Stimulated activated CD8-positive, alpha-beta memory T cell treated with anti-CD3 and anti-CD28 coated beads, Interleukin-12 subunit alpha, Interleukin-12 subunit beta, amount 100 ng/mL, for 4 hours (primary cell): ENCODE data around the gene NUP153.
A peak's percentile ranks its signal among the peaks of the same experiment; 100 is the strongest.
"Not testable (repeated sequence)": the region's sequence is repeated elsewhere in the genome, so short reads cannot be mapped to it uniquely, and the experiment has no call there.

Experiments
- DNase-seq: peaks from one replicate; pipeline ENCODE4 v3.0.0-alpha.2; 2020; ENCODE audit warnings: low read depth

Gene NUP153

DNA sequence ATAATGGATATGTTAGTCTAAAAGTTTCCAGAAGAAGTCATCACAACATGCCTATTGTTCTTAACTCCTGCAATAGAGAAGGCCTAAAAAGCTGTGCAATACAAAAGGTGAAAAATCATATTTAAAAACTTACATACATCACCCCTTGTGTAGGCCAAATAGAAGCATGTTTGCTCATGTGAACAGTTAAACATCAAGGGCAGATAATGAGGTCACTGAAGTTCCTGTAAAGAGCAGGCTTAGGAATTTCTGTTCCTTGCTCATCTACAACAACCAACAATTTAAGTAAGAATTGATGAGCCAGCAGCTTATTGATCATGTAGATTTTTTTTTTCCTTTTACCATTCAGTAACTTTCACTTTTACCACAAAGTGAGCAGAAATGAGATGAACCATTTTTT lies 7.5 kb upstream of the NUP153 start:
- DNase-seq: no peak

DNA sequence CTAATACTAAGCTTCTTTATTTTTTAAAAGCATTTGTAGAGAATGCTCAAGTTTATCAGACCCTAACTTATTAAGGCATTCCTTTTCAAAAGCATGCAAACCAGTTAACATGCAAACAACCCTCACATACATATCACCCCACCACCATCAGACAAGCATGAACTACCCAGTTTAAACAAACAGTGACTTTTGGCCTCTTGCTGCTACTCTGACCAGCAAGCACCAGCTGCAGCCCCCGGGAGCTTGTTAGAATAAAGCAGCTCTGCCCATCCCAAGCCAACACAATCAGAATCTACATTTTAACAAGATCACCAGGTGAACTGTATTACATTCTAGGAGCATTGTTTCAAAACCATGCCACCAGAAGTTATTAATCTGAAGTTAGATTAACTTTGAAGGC lies 5.9 kb upstream of the NUP153 start:
- DNase-seq: no peak

DNA sequence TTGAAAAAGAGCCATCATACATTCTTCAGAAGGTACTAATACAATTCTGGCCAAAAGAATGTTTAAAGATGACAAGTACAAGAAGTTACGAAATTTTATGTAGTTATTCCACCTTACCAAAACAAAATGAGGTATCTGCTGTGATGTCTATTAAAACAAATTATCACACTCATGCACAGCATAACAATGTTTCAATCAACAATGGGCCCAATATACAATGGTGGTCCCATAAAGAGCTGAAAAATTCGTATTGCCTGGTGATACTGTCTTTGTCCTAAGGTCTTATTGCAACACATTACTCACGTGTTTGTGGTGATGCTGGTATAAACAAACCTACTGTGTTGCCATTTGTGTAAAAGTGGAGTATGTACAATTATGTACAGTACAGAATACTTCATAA lies 3.6 kb upstream of the NUP153 start:
- DNase-seq: no peak

DNA sequence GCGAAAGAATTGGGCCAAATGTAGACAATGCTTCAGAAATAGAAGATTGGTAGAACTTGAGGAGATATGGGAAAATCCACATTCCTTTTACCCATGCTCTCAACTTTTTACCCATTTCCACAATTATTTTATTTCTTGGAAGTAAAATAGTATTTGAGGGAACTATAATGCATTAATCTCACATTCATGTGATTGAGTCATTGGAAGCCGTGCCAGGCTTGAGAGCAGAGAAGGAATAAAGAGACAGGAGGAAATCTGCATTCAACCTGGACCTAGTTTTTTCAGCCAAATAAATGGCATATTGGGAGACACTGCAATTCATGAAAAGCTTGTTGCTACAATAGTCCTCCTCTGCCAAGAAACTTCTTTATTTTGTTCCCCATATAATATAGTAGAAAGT lies 2.8 kb upstream of the NUP153 start:
- no peak for DNase-seq

DNA sequence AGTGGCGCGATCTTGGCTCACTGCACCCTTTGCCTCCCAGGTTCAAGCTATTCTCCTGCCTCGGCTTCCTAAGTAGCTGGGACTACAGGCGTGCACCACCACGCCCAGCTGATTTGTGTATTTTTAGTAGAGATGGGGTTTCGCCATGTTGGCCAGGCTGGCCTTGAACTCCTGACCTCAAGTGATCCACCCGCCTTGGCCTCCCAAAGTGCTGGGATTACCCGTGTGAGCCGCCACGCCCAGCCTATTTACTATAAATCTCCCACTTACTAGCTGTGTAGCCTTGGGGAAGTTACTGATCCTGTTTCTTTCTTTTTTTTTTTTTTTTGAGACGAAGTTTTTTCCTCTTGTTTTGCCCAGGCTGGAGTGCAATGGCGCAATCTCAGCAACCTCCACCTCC lies 1.3 kb upstream of the NUP153 start:
- not testable (repeated sequence) for DNase-seq

DNA sequence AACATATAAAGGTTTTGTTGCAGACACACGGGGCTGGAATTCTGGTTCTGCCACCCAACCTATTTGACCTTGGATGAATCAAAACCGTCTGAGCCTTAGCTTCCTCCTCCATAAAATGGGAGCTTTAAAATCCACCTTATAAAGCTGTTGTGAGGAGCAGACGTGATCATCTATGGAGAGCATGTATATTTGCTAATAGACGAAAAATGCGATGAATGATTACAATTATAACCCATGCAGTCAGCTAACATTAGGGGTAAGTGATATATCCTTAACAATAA lies 586 bp upstream of the NUP153 start:
- DNase-seq: no peak

DNA sequence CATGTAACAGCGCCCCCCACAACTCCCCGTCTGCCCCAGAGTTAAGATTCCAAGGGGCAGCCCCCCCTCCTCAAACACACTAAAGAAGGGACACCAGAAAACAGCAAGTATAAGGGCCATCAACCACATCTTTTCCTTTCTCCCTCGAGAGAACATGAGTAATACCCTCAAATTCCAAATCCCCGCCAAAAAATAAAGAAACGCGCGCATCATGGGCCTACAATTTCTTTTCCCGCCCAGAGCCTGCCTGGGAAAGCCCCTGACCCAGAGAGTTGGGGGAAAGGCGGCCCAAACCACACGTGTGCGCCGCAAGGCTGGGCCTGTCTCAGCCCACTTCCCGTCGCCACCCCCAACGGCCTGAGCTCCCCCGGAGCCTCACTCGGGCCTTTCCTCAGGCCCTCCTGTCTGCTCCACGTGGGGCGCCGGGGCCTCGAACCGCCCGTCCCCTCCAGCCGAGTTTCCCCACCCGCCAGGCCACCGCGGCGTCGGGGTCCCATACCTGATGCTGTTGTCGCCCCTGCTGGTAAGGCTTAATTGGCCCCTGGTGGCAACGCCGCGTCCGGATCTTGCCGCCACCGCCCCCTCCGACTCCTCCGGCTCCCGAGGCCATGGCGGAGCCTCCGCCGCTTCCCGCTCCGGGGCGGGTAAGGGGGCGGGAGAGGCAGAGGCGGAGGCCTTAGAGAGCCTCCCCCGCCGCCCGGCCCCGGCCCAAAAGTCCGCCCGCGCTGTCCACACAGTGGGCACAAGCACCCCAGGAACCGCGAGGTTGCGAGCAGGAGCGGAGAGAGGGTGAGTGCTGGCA lies 746 bp downstream of the NUP153 start:
- peak; percentile 79 for DNase-seq

DNA sequence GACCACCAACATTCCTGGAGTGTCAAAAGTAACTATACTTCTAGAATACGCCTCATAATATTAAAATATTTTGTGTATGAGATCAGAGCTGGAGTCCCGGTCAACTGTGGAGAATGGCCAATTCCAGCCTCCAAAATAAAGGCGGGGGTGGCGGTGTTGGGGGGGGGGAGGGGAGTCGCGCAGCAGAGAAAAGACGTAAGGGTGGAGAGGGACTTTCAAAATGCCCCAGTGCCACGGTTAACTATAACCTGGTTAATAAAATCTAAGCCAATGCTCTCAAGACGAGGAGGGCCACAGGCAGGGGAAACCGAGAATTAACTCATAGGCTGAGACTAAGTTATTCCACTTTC lies 1.3 kb downstream of the NUP153 start:
- no peak for DNase-seq

DNA sequence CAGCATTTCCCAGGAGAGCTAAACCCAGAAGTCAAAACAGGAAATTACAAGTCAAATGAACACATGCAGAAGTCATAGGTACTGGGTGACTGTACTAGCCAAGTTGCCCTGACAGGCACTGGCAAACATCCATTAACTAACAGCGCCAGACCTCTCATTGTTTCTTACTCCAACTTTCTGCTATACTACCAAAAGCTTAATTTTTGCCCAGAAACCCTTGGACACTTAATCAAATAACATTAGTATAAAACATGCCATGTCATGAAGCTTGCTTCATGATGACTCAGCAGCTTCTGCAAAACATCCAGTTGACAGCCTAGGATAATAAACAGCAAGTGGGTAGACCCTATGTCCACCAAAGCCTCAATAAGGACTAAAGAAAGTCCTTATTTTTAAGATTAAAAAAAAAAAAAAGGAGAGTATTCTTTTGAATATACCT lies 3.5 kb downstream of the NUP153 start:
- DNase-seq: no peak

DNA sequence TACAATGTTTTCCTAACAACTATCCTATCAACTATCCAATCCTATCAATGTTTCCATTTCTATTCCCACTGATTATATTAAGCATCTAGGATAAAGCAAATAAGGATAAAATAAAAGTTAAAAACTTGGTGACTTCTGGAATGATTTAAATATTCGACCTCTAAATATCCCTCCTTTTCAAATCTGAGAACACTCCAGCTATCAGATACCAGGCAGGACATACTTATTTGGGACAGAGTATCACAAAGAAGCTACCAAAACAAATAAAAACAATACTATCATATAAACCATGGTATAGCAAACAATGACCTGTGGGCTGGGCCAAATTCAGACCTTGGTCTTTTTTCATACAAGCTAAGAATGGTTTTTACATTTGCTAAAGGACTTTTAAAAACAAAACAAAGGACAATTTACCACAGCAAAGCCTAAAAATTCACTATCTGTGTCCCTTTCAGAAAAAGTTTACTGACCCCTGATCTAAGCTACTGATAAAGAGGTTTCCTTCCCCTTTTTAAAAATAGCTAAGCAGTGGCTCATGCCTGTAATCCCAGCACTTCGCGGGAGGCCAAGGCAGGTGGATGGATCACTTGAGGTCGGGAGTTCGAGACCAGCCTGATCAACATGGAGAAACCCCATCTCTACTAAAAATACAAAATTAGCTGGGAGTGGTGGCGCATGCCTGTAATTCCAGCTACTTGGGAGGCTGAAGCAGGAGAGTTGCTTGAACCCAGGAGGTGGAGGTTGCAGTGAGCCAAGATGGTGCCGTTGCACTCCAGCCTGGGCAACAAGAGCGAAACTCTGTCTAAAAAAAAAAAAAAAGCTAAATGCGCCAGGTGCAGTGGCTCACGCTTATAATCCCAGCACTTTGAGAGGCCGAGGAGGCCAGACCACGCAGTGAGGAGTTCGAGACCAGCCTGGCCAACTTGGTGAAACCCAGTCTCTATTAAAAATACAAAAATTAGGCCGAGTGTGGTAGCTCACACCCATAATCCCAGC lies 6.0 kb downstream of the NUP153 start:
- no peak for DNase-seq

DNA sequence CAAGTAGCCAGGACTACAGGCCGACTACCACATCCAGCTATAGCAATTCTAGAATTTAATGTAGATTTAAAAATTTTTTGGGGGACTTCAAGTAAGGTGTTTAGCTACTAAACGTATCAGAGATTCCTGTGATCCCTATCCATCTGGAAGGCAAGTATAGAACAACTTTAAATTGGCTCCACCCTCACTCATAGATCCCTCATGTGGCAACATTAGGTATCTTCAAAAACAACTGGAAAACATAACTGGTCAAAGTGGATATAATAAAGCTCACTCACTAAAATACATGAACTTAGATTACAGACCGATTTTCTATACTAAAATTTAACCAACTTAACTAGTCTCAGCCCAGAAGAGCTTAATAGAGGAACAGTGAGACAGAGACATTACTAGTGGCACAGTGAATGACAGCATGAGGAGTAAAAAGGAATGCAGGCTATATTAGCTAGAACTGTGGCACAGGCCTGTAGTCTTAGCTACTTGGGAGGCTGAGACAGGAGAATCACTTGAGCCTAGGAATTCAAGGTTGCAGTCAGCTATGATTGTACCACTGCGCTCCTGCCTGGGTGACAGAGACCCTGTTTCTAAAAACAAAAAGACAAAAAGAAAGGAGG lies 14.7 kb downstream of the NUP153 start:
- no peak for DNase-seq

DNA sequence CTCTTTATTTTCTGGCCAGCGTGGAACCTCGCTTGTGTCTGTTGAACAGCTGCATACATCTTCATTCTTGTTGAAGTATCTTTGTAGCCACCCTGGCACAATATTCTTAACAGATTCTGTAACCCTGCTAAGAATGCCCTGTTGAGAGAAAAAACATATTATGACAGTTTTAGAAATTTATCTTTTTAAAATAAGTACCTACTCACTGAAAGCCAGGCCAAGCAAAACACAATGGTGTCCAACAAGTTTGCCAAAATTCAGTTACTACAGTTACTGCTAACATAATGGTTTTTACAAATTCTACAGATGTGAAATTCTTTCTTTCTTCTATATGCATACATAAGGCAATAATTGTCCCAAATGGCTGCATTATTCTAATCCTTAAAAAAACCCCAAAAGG lies 18.2 kb downstream of the NUP153 start:
- no peak for DNase-seq

DNA sequence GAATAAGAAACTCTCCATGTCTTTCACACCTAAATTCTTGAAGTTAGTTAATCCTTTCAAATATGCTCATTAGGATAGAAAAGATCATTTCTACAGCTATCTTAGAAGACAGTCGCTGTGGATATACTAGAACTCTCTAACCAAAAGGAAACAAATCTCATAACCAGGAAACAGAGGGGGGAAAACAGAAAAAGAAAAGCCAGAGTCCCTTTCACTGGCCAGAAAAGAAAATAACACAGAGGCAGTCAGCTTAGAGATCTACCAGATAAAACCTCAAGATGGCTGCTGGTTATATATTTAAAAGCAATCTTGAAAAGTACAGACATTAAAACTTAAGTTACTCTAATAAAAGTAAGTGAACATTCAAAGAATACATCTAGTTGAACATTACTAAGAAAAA lies 19.6 kb downstream of the NUP153 start:
- no peak for DNase-seq

DNA sequence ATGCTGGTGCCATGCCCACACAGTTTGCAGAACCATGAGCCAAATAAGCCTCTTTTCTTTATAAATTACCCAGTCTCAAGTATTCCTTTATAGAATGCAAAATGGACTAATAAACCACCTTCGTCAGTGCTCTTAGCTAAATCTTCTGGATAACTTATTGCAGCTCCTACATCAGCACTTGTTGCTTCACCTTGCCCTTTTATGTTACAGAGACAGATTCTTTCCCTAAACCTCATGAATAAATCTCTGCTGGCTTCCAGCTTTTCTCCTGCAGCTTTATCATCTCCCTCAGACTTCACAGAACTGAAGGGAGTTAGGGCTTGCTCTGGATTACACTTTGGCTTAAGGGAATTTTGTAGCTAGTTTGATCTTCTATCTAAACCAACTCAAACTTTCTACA lies 22.6 kb downstream of the NUP153 start:
- DNase-seq: no peak

DNA sequence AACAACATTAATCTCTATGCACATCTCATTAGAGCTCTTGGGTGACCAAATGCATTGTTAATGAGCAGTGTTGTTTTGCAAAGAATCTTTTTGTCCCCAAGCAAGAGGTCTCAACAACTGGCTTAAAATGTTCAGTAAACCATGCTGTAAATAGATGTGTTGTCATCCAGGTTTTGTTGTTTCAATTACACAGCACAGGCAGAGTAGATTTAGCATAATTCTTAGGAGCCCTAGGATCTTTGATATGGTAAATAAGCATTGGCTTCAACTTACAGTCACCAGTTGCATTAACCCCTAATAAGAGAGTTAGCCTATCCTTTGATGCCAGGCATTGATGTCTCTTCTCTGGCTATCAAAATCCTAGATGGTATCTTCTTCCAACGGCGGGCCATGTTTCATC lies 23.3 kb downstream of the NUP153 start:
- no peak for DNase-seq

DNA sequence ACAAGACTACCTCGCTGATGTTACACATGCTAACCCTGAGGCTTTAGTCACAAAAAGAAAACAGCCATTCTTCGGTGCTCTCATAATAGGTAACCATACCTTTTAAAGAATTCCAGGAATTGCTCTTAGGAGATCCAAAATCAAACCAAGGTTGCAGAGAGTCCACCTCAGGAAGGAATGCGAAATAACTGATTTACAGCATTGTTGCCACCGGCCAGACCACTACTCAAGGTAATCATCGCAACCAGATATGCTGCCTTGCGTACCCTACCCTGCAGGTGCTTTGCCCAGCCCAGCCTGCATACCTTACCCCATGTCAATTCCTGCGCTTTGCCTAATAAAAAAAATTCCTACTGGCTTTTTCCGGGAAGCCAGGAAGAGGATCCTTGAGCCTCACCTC lies 27.0 kb downstream of the NUP153 start:
- DNase-seq: no peak

DNA sequence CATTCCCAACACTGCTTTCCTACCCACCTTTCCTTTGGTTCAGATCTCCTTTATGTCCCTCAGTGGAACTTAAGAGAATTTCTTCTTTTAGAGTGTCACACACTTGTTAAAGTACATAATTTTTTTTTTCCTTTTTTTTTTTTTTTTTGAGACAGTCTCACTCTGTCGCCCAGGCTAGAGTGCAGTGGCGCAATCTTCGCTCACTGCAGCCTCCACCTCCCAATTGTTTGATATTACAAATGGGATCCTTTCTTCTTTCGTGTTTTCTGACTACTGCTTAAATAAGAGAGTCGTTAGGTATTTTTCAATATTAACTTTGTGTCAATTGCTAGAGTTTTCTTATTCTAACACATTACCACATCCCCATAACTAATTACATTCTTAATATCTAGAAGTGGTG lies 29.1 kb downstream of the NUP153 start:
- no peak for DNase-seq

DNA sequence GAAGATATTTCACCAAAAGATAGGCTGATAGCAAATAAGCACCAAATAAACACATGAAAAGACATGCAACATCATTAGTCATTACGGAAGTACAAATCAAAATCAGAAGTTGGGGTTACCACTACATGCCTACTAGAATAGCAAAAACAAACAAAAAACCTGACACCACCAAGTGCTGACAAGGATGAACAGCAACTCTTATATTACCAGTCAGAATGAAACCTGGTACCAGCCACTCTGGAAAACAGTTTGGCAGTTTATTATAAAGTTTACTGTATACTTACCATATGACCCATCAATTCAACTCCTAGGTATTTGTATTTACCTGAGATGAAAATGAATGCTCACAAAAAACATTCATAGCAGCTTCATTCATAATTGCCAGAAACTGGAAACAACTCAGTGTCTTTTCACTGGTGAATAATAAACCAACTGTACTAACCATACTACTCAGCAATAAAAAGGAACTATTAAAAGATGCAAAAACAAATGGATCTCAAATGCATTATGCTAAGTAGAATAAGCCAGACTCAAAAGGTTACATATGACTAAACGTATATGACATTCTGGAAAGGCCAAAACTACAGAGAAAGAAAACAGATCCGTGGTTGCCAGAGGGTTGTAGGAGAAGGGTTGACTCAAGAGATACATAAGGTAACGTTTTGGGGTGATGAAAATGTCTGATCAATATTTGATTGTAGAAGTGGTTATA lies 33.0 kb downstream of the NUP153 start:
- no peak for DNase-seq

DNA sequence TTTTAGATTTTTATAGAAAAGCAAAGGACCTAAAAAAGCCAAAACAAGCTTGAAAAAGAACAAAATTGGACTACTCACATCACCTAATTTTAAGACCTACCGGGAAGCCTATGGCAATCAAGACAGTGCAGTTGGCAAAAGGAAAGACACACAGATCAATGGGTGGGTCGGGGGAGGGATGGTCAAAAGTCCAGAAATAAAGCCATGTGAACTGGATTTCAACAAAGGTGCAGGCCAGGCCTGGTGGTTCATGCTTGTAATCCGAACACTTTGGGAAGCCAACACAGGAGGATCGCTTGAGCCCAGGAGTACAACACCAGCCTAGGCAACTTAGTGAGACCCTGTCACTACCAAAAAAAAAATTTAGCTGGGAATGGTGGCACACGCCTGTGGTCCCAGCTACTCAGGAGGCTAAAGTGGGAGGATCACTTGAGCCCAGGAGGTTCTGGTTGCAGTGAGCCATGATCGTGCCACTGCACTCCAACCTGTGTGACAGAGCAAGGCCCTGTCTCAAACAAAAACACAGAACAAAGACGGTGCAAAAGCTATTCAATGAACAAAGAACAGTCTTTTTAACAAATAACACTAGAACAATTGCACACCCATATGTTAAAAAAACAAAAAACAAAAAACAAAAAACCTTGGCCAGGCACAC lies 34.5 kb downstream of the NUP153 start:
- no peak for DNase-seq

DNA sequence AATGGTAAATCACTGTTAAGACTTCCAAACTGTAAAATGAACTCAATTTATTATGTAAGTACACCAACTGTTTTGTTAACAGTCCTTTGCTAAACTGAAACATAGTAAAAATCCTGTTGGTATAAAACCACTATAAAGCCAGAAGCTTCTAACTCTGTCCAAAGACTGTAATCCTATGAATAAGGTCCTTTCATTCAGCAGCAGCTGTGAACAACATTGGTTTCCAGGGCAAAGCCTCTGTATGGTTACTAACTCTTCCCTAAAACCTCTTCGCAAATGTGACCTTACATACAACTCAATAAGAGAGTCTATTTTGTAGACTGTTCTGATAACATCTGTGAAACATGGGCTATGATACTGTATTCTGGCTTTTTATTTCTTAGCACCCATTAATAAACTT lies 40.1 kb downstream of the NUP153 start:
- no peak for DNase-seq

DNA sequence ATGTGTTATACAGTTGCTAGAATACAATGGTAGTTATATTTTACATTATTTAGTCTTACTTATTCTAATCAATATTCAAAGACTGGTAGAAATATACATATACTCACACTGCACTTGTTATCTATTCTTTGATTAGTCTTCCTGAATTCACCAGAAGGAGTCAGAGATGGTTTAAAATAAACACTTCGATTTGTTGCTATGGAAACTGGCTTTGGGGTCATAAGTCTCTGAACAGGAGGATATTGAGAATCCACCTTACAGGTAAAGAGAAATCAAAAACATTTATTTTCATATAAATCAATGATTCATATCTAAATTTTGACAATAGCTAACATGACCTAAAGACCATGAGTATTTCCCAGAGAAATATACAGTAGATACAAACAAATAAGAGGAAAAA lies 41.6 kb downstream of the NUP153 start:
- no peak for DNase-seq

DNA sequence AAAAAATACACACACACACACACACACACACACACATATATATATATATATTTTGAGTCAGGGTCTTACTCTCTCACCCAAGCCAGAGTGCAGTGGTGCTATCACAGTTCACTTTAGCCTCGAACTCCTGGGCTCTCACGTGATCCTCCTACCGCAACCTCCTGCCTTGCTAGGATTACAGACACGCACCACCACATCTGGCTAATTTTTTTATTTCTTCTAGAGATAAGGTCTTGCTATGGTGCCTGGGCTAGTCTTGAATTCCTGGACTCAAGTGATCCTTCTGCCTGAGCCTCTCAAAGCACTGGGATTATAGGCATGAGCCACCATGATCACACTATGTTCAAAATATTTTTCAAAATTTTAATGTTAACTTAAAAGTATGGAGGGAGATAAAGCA lies 43.5 kb downstream of the NUP153 start:
- no peak for DNase-seq
